Epithelial cell of esophagus (primary cell): ENCODE measurements around the gene FAM168B.

ENCODE experiments used
- DNase-seq: peaks from one replicate; pipeline ENCODE4 v3.0.0; 2010; ENCODE audit warnings: low read depth
- H3K4me3 ChIP-seq: 2 replicates; pipeline ENCODE4 v1.5.1; 2011; ENCODE audit warnings: mild to moderate bottlenecking, low read length, control low read depth
- CTCF ChIP-seq: IDR thresholded peaks from 2 replicates; pipeline ENCODE4 v1.5.1; 2011; ENCODE audit warnings: low read depth, mild to moderate bottlenecking, low read length, control low read depth, inconsistent platforms; ENCODE audit not compliant: insufficient read depth; ENCODE audit errors: missing control alignments

Gene FAM168B

GRCh38 chr2:131033786-131034121, 59.5 kb downstream of the FAM168B start:
- TF ChIP-seq CTCF: no peak
- H3K4me3 ChIP-seq: no peak overlapping the region
- DNase-seq: no peak

GRCh38 chr2:131032393-131032836, 60.8 kb downstream of the FAM168B start:
- no peak for TF ChIP-seq CTCF
- H3K4me3 ChIP-seq: no peak overlapping the region
- no peak for DNase-seq

- no peak overlapping the region for H3K4me3 ChIP-seq
- no peak for DNase-seq
- TF ChIP-seq CTCF: no peak
Observed at GRCh38 chr2:131031875-131032274, 61.4 kb downstream of the FAM168B start.

GRCh38 chr2:131031431-131031841, 61.8 kb downstream of the FAM168B start:
- no peak for TF ChIP-seq CTCF
- H3K4me3 ChIP-seq: no peak overlapping the region
- no peak for DNase-seq

GRCh38 chr2:131030478-131030971, 62.7 kb downstream of the FAM168B start:
- no peak overlapping the region for H3K4me3 ChIP-seq
- no peak for DNase-seq
- no peak for TF ChIP-seq CTCF

- H3K4me3 ChIP-seq: no peak overlapping the region
- TF ChIP-seq CTCF: no peak
- no peak for DNase-seq
Observed at GRCh38 chr2:131029812-131030211, 63.4 kb downstream of the FAM168B start.
